Activated naive CD4-positive, alpha-beta T cell (primary cell): ENCODE data around the gene CACNA2D3.

Source experiments
- DNase-seq, 4 experiments: peaks; one replicate each; lab custom pipeline; 2025; lab: John Stamatoyannopoulos, UW

Gene CACNA2D3

GRCh38 chr3:55006244-55006676, 883.9 kb downstream of the CACNA2D3 start:
- no peak for DNase-seq

GRCh38 chr3:55007971-55008370, 885.6 kb downstream of the CACNA2D3 start:
- DNase-seq: no peak

GRCh38 chr3:55009372-55009771, 887.0 kb downstream of the CACNA2D3 start:
- no peak for DNase-seq

GRCh38 chr3:55012091-55012490, 889.7 kb downstream of the CACNA2D3 start:
- no peak for DNase-seq

- no peak for DNase-seq
Observed at GRCh38 chr3:55013145-55013925, 891.0 kb downstream of the CACNA2D3 start.

GRCh38 chr3:55014081-55014480, 891.7 kb downstream of the CACNA2D3 start:
- DNase-seq: no peak

- DNase-seq: no peak
Observed at GRCh38 chr3:55014906-55015305, 892.6 kb downstream of the CACNA2D3 start.

GRCh38 chr3:55017876-55018275, 895.5 kb downstream of the CACNA2D3 start:
- no peak for DNase-seq

- no peak for DNase-seq
Observed at GRCh38 chr3:55030938-55031337, 908.6 kb downstream of the CACNA2D3 start.

- DNase-seq: no peak
Observed at GRCh38 chr3:55036883-55037577, 914.7 kb downstream of the CACNA2D3 start.

GRCh38 chr3:55042591-55042990, 920.2 kb downstream of the CACNA2D3 start:
- no peak for DNase-seq

- DNase-seq: no peak
Observed at GRCh38 chr3:55044486-55044885, 922.1 kb downstream of the CACNA2D3 start.

- DNase-seq: no peak
Observed at GRCh38 chr3:55059027-55059629, 936.8 kb downstream of the CACNA2D3 start.

GRCh38 chr3:55060896-55061719, 938.8 kb downstream of the CACNA2D3 start:
- no peak for DNase-seq

- no peak for DNase-seq
Observed at GRCh38 chr3:55061720-55062034, 939.3 kb downstream of the CACNA2D3 start.

GRCh38 chr3:55064164-55064563, 941.8 kb downstream of the CACNA2D3 start:
- DNase-seq: no peak

GRCh38 chr3:55065331-55065730, 943.0 kb downstream of the CACNA2D3 start:
- DNase-seq: no peak

GRCh38 chr3:55066551-55067047, 944.2 kb downstream of the CACNA2D3 start:
- no peak for DNase-seq

- no peak for DNase-seq
Observed at GRCh38 chr3:55069950-55070349, 947.6 kb downstream of the CACNA2D3 start.

GRCh38 chr3:55074796-55075195, 952.4 kb downstream of the CACNA2D3 start:
- no peak for DNase-seq

GRCh38 chr3:55075846-55076245, 953.5 kb downstream of the CACNA2D3 start:
- no peak for DNase-seq

- DNase-seq: no peak
Observed at GRCh38 chr3:55077726-55078125, 955.4 kb downstream of the CACNA2D3 start.
